Activated T-helper 1 cell treated with anti-CD3 and anti-CD28 coated beads, Interleukin-2, amount 50 U/mL, for 16 hours (primary cell): Measurements from ENCODE around the gene RSRC2.
"Not testable (repeated sequence)": the region's sequence is repeated elsewhere in the genome, so short reads cannot be mapped to it uniquely, and the experiment has no call there.

Experiments
- DNase-seq, 2 donors: peaks; one replicate each; pipeline ENCODE4 v3.0.0-alpha.2; 2020; ENCODE audit warnings: low read depth in 1 of 2, low spot score in 1 of 2

The RSRC2 gene

DNA sequence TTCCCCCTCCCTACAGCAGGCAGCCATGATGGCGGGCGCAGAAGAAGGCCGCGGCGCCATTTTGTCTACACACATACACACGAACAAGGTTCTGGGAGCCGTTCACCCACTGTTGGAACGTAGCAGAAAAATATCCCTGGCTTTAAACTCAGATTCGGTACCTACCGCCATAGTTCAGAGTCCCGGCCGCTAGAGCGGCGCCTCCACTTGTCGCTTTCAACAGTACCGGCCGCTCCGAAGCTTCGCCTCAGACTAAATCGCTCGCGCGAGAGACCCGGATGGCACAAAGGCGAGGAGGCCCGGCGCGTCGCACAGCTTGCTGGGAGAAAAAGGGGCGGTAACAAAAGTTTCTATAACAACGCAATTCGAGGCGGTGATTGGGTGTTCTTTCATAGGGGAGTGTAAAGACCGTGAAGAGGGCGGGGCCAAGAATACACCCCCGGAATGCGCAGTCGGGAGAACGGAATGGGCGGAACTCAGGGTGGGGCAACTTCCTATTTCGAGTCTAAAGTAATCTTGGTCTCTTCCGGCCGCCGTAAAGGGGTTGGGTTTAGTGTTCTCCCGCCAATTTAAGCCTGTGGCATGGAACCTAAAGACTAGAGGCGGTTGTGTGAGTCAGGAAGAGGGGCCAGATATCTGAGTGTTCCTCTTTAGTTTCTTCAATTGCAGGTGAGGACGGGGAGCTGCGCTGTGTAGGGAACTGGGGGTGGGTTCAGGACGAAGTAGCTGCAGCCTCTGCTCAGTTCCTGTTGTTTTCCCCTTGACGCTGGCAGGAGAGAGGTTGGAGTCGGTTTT, at the start of gene RSRC2, which contains the start of gene KNTC1:
TSS of gene RSRC2 (minus strand) at position 254 of the 795 bp plus-strand sequence. CDS start at position 171, 83 bp downstream.
TSS of gene KNTC1 (plus strand) at position 567 of the 795 bp plus-strand sequence. CDS start 2,815 bp downstream, outside the sequence.
- DNase-seq, result peak; percentile 93 to 96

DNA sequence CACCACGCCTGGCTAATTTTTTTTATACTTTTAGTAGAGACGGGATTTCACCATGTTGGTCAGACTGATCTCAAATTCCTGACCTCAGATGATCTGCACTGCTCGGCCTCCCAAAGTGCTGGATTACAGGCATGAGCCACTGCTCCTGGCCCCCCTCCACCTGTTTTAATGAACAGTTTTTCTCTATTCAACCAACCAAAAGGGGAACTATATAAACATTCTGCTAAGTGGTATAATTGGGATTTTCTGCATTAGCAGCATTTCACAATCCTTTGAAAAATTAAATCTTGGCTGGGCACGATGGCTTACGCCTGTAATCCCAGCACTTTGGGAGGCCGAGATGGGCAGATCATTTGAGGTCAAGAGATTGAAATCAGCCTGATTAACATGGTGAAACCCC, 45.1 kb upstream of the RSRC2 start:
- DNase-seq, result no peak

- not testable (repeated sequence) for DNase-seq
These were observed 43.3 kb upstream of the RSRC2 start for GRCh38 chr12:122570006-122570405.

- DNase-seq, result no peak
These were observed 42.6 kb upstream of the RSRC2 start for GRCh38 chr12:122569288-122569687.

GRCh38 chr12:122566816-122567215, 40.1 kb upstream of the RSRC2 start:
- DNase-seq, result not testable (repeated sequence)

DNA sequence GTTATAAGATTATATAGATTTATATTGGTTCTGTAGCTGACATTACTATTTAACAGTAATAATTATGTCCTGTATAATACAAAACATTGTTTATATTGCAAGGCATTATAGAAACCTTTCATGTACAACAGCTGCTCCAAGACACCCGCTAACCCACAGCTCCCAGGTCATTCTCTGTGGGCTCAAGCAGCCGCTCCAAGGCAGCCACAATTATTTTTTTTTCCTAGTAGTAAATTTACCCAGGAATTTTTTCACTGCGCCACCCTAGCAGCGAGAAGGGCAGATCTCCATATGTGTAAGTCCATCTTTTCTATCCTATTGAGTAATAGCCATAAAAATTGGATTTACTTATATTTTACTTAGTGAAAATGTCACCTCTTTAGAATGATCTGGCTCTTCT, 36.6 kb upstream of the RSRC2 start:
- DNase-seq, result no peak

DNA sequence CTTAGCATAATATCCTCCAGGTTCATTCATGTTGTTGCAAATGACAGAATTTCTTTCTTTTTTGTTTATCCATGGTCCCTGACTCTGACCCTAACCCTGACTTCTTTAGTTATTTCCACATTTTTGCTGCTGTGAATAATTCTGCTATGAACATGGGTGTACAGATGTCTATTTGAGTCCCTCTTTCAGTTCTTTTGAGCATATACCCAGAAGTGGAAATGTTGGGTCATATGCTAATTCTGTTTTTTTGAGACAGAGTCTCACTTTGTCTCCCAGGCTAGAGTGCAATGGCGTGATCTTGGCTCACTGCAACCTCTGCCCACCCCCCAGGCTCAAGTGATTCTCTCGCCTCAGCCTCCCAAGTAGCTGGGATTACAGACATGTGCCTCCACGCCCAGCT, 33.4 kb upstream of the RSRC2 start:
- DNase-seq, result no peak

DNA sequence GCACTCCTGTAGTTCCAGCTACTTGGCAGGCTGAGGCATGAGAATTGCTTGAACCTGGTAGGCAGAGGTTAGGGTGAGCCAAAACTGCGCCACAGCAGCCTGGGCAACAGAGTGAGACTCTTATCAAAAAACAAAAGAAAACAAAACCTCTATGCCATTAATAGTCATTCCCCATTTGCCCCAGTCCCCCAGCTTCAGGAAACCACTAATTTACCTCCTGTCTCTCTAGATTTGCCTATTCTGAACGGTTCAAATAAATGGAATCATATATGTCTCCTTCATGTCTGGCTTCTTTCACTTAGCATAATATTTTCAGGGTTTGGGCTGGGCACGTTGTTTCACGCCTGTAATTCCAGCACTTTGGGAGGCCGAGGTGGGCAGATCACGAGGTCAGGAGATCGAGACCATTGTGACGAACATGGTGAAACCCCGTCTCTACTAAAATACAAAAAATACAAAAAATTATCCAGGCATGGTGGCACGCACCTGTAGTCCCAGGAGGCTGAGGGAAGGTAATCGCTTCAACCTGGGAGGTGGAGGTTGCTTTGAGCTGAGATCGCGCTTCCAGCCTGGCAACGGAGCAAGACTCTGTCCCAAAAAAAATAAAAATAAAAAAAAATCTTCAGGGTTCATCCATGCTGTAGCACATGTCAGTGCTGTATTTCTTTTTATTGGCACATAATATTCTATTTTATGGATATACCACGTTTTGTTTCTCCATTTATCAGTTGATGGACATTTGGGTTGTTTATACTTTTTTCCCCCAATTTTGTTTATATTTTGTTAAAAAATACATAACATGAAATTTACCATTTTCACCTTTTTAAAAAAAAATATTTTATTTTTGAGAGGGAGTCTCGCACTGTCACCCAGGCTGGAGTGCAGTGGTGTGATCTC, 32.3 kb upstream of the RSRC2 start:
- DNase-seq, result no peak

- DNase-seq, result no peak
These were observed 20.6 kb upstream of the RSRC2 start for GRCh38 chr12:122547330-122547729.

- DNase-seq, result no peak
These were observed 19.1 kb upstream of the RSRC2 start for GRCh38 chr12:122545855-122546254.

DNA sequence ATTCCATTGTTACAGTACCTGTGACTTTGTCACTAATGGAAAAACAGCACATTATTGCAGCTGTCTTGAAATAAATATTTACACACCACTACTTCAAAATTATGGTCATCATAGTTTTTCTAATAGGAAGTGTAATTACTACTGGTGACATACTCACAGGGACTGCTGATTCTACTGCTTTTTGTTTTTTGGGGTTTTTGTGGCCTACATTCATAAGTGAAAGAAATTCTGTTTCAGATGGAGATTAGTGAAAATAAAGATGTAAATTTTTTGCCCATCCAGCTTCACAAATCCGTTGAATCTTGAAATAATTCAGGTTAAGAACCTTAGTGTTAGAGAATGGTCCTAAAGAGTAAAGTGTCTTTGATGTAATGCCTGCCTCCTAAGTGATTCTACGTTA, 17.8 kb upstream of the RSRC2 start:
- DNase-seq, result no peak

GRCh38 chr12:122538496-122538895, 11.8 kb upstream of the RSRC2 start:
- DNase-seq, result no peak

GRCh38 chr12:122537021-122537420, 10.3 kb upstream of the RSRC2 start:
- no peak for DNase-seq

DNA sequence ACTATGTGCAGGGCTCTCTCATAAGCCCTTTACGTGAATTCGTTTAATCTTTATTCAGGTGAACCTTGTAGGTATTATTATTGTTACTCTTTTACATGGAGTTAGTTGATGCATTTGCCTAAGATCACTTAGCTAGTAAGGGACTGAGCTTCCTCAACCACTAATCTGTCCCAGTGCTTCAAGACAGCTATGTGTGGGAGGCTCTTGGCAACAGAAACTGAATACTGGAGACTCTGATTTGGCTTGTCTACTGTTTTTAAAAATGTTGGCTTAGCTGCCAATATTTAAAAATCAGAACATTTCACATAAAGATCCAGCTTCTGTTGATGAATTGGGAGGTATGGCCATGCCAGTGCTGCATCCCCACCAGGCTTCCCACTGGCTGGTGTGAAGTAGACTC, 7.1 kb upstream of the RSRC2 start:
- no peak for DNase-seq

GRCh38 chr12:122528992-122529391, 2.3 kb upstream of the RSRC2 start:
- DNase-seq, result no peak

GRCh38 chr12:122528582-122528981, 1.8 kb upstream of the RSRC2 start:
- DNase-seq, result no peak

GRCh38 chr12:122527478-122527944, 775 bp upstream of the RSRC2 start:
- DNase-seq, result no peak

- DNase-seq, result no peak
These were observed 2.7 kb downstream of the RSRC2 start for GRCh38 chr12:122523846-122524718.

DNA sequence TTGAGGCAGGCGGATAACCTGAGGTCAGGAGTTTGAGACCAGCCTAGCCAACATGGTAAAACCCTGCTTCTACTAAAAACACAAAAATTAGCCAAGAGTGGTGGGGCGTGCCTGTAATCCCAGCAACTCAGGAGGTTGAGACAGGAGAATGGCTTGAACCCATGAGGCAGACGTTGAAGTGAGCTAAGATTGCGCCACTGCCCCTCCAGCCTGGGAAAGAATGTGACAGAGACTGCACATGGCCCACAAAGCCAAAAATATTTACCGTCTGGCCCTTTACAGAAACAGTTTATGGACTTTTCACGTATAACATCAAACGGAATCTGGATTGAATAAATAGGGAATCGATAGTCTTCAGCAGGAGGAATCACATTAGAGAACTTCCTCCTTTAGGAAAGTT, 3.5 kb downstream of the RSRC2 start:
- DNase-seq, result no peak

DNA sequence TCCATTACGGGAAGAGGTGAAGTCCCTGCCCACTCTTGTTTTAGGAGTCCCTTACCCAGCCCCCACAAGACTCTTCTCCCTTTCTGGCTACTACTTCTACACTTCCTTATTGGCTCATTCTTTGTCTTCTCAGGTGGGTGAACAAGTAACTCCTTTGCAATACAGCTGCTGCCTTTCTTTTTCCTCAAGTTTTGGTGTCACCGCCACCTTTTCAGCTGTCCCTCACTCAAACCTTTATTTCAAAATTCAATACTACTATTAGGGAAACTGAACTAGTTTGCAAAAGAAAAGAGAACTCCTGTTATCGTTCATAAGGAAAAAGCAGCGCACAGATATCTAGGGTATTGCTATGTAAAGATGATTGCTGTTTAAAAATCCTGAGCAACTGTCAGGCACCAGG, 6.1 kb downstream of the RSRC2 start:
- no peak for DNase-seq

DNA sequence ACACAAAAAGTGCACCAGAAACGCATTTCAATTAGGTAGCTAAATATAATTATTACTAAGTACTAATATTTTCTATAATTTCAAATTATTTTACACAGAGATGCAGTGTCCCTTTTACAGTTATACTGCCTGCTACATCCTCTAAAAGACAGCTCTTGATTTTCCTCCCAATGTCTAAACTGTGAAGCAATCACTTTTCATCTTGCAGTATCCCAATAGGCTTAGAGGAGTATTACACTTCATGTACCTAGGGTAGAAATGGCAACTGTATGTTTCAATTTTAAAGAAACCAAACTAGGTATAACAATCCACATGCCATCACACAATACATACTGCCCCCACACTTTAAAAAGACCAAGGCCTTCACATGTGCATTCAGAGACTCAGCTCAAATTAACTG, 7.3 kb downstream of the RSRC2 start:
- no peak for DNase-seq
